Ramos (cell line): ENCODE measurements around the gene TLDC2.

Experiments
- in situ Hi-C: fragments of 300-500 bp; cut with MboI; formaldehyde crosslinking; loops from one replicate; pipeline ENCODE4 v1.14.3; 2022; ENCODE audit warnings: low sequenced_read_pairs; ENCODE audit not compliant: unreplicated experiment

Gene TLDC2

GRCh38 chr20:36849333-36850065, 26.4 kb upstream of the TLDC2 start:
- in situ Hi-C loops = no loop called here

GRCh38 chr20:36850759-36851158, 25.2 kb upstream of the TLDC2 start:
- in situ Hi-C loops = no loop called here

- in situ Hi-C loops = no loop called here
These were observed 24.4 kb upstream of the TLDC2 start for GRCh38 chr20:36851490-36851889.

GRCh38 chr20:36852187-36852586, 23.8 kb upstream of the TLDC2 start:
- in situ Hi-C loops = no loop called here

GRCh38 chr20:36854348-36855240, 21.3 kb upstream of the TLDC2 start:
- in situ Hi-C loops = no loop called here

- in situ Hi-C loops = no loop called here
These were observed 20.7 kb upstream of the TLDC2 start for GRCh38 chr20:36855241-36855657.

- in situ Hi-C loops = no loop called here
These were observed 19.7 kb upstream of the TLDC2 start for GRCh38 chr20:36856195-36856594.

- in situ Hi-C loops = no loop called here
These were observed 19.0 kb upstream of the TLDC2 start for GRCh38 chr20:36856691-36857635.

- in situ Hi-C loops = no loop called here
These were observed 16.7 kb upstream of the TLDC2 start for GRCh38 chr20:36859282-36859555.

GRCh38 chr20:36859700-36860330, 16.1 kb upstream of the TLDC2 start:
- in situ Hi-C loops = no loop called here

- in situ Hi-C loops = no loop called here
These were observed 15.6 kb upstream of the TLDC2 start for GRCh38 chr20:36860339-36860738.

- in situ Hi-C loops = no loop called here
These were observed 14.9 kb upstream of the TLDC2 start for GRCh38 chr20:36860811-36861624.

- in situ Hi-C loops = no loop called here
These were observed 14.4 kb upstream of the TLDC2 start for GRCh38 chr20:36861625-36861874.

GRCh38 chr20:36861875-36862801, 13.8 kb upstream of the TLDC2 start:
- in situ Hi-C loops = no loop called here

- in situ Hi-C loops = no loop called here
These were observed 12.9 kb upstream of the TLDC2 start for GRCh38 chr20:36862857-36863668.

- in situ Hi-C loops = no loop called here
These were observed 10.7 kb upstream of the TLDC2 start for GRCh38 chr20:36865076-36865860.

- in situ Hi-C loops = no loop called here
These were observed 10.1 kb upstream of the TLDC2 start for GRCh38 chr20:36865861-36866149.
